Loucy (cell line): ENCODE results near the gene SAMD4A.

Source experiments
- EZH2phosphoT487 ChIP-seq: fragments of 200-600 bp; IDR thresholded peaks from 2 replicates; pipeline ENCODE4 v1.6.1; 2018; ENCODE audit warnings: antibody characterized with exemption, mild to moderate bottlenecking, moderate library complexity, borderline replicate concordance
- TF ChIP-seq, protein P1 (sequence below): fragments of 200-600 bp; sonication (generic); conservative IDR thresholded peaks from 2 replicates; pipeline ENCODE4 v1.5.1; 2014; ENCODE audit warnings: mild to moderate bottlenecking, antibody characterized with exemption, low read length

- TF ChIP-seq, protein P1, sequence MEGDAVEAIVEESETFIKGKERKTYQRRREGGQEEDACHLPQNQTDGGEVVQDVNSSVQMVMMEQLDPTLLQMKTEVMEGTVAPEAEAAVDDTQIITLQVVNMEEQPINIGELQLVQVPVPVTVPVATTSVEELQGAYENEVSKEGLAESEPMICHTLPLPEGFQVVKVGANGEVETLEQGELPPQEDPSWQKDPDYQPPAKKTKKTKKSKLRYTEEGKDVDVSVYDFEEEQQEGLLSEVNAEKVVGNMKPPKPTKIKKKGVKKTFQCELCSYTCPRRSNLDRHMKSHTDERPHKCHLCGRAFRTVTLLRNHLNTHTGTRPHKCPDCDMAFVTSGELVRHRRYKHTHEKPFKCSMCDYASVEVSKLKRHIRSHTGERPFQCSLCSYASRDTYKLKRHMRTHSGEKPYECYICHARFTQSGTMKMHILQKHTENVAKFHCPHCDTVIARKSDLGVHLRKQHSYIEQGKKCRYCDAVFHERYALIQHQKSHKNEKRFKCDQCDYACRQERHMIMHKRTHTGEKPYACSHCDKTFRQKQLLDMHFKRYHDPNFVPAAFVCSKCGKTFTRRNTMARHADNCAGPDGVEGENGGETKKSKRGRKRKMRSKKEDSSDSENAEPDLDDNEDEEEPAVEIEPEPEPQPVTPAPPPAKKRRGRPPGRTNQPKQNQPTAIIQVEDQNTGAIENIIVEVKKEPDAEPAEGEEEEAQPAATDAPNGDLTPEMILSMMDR = no peak
- no peak for TF ChIP-seq EZH2phosphoT487
Observed at GRCh38 chr14:54776361-54777001, 209.6 kb downstream of the SAMD4A start.
